ENCODE measurements around the gene MRPL40.

Gene MRPL40

DNA sequence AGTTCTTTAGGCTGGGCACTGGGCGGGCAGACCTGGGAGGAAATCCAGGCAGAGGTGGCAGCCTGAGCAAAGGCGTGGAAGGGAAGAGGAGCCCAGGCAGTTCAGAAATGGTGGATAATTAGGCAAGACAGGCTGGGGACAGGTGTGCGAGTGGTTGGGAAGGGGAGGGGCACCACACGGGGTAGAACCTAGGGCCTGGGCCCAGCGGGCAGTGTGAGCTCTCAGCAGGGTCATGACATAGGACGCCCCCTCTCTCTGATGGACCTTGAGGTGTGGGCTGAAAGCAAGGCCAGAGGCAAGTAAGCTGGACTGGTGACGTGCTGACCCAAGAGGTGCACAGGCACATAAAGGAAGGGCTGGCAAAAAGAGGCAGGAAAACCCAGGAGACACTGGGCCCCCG is 39.9 kb downstream of the MRPL40 start:
- H3K79me2 ChIP-seq (ENCODE audit: insufficient read depth, low read depth) = peaks cover 27% of the 10 kb centered on the region
- no peak overlapping the region for H3K4me3 ChIP-seq (IDR thresholded peaks at IDR 0.05; ENCODE audit: insufficient read depth, low read depth, low read length)
- no peaks in the 10 kb centered on the region; the same call in 1 of the 2 replicates for H4K20me1 ChIP-seq (ENCODE audit: insufficient read depth)
- no peak overlapping the region for H3K27ac ChIP-seq
- no peak overlapping the region for H3K4me2 ChIP-seq
- no peak overlapping the region for H2AFZ ChIP-seq (ENCODE audit: low read depth)
- no peak for TF ChIP-seq CTCF (conservative IDR thresholded peaks at IDR 0.05; ENCODE audit: low read depth, low read length)
- H3K9ac ChIP-seq = no peak overlapping the region
- no peaks in the 10 kb centered on the region for H3K36me3 ChIP-seq (ENCODE audit: insufficient read depth)
- peaks cover 28% of the 10 kb centered on the region for H3K4me1 ChIP-seq (ENCODE audit: low read depth, poor library complexity, severe bottlenecking)
- H3K27me3 ChIP-seq (ENCODE audit: insufficient read depth, low read depth) = no peaks in the 10 kb centered on the region

DNA sequence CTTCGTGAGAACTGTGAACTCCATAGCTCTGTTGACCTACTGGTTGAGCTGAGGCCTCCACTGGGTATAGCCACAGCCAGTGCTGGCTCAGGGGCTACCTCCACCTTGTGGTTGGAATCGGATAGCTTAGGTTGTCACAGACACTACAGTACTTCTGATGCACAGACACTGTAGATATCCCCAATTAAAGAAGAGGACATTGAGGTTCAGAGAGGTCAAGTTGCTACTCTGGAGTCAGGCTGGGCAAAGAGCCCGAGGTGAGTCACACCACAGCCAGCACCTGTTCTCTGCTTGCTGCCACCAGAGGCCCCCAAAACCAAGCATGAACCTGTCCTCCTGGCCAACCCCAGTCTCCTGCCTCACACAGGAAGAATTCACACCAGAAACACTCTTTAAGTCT is 41.2 kb downstream of the MRPL40 start:
- H3K27ac ChIP-seq = no peak overlapping the region
- peaks cover 33% of the 10 kb centered on the region for H3K4me1 ChIP-seq (ENCODE audit: low read depth, poor library complexity, severe bottlenecking)
- no peaks in the 10 kb centered on the region; the same call in 1 of the 2 replicates for H4K20me1 ChIP-seq (ENCODE audit: insufficient read depth)
- no peak for TF ChIP-seq CTCF (conservative IDR thresholded peaks at IDR 0.05; ENCODE audit: low read depth, low read length)
- H2AFZ ChIP-seq (ENCODE audit: low read depth) = no peak overlapping the region
- H3K4me2 ChIP-seq = no peak overlapping the region
- H3K4me3 ChIP-seq (IDR thresholded peaks at IDR 0.05; ENCODE audit: insufficient read depth, low read depth, low read length) = no peak overlapping the region
- no peaks in the 10 kb centered on the region for H3K27me3 ChIP-seq (ENCODE audit: insufficient read depth, low read depth)
- no peaks in the 10 kb centered on the region for H3K36me3 ChIP-seq (ENCODE audit: insufficient read depth)
- H3K79me2 ChIP-seq (ENCODE audit: insufficient read depth, low read depth) = peaks cover 40% of the 10 kb centered on the region
- no peak overlapping the region for H3K9ac ChIP-seq

DNA sequence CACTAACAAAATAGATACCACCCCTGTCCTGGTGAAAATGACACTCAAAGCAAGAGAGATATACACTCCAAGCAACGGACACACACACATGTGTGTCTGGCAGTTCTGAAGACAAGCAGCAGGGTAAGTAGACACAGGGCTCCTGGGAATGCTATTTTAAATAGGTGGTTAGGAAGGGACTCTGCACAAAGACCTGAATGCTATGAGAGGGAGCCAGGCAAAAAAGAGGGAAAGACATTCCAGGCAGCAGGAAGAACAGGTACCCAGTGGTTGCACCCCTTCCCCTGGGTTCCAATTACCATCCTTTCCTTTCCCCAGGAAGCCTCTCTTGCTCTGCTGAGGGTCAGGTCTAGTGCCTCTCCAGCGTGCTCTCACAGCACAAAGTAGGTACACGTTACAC is 43.7 kb downstream of the MRPL40 start:
- H3K27ac ChIP-seq = no peak overlapping the region
- H3K36me3 ChIP-seq (ENCODE audit: insufficient read depth) = no peaks in the 10 kb centered on the region
- no peak overlapping the region for H3K9ac ChIP-seq
- no peak overlapping the region for H3K4me3 ChIP-seq (IDR thresholded peaks at IDR 0.05; ENCODE audit: insufficient read depth, low read depth, low read length)
- no peaks in the 10 kb centered on the region; the same call in 1 of the 2 replicates for H4K20me1 ChIP-seq (ENCODE audit: insufficient read depth)
- H3K4me1 ChIP-seq (ENCODE audit: low read depth, poor library complexity, severe bottlenecking) = peaks cover 37% of the 10 kb centered on the region
- no peak overlapping the region for H2AFZ ChIP-seq (ENCODE audit: low read depth)
- no peaks in the 10 kb centered on the region for H3K27me3 ChIP-seq (ENCODE audit: insufficient read depth, low read depth)
- no peak overlapping the region for H3K4me2 ChIP-seq
- TF ChIP-seq CTCF (conservative IDR thresholded peaks at IDR 0.05; ENCODE audit: low read depth, low read length) = no peak
- peaks cover 53% of the 10 kb centered on the region for H3K79me2 ChIP-seq (ENCODE audit: insufficient read depth, low read depth)

GRCh38 chr22:19477321-19478044 is 45.1 kb downstream of the MRPL40 start:
- H4K20me1 ChIP-seq (ENCODE audit: insufficient read depth) = no peaks in the 10 kb centered on the region; the same call in 1 of the 2 replicates
- H2AFZ ChIP-seq (ENCODE audit: low read depth) = no peak overlapping the region
- peak overlapping the region; percentile 98; the same call in 1 of the 2 replicates for H3K27ac ChIP-seq
- H3K36me3 ChIP-seq (ENCODE audit: insufficient read depth) = no peaks in the 10 kb centered on the region
- H3K4me2 ChIP-seq = peak overlapping the region; percentile 77
- no peaks in the 10 kb centered on the region for H3K27me3 ChIP-seq (ENCODE audit: insufficient read depth, low read depth)
- peak overlapping the region; percentile 97; the same call in 1 of the 2 replicates for H3K9ac ChIP-seq
- TF ChIP-seq CTCF (conservative IDR thresholded peaks at IDR 0.05; ENCODE audit: low read depth, low read length) = no peak
- peaks cover 33% of the 10 kb centered on the region for H3K4me1 ChIP-seq (ENCODE audit: low read depth, poor library complexity, severe bottlenecking)
- no peak overlapping the region for H3K4me3 ChIP-seq (IDR thresholded peaks at IDR 0.05; ENCODE audit: insufficient read depth, low read depth, low read length)
- peaks cover 63% of the 10 kb centered on the region for H3K79me2 ChIP-seq (ENCODE audit: insufficient read depth, low read depth)

Measured in KMS-11 (cell line).